IMR-90 (cell line): Measurements from ENCODE around the gene GLP2R. TPM values are rescaled to one million over a fixed set of nuclear protein-coding genes. Genes with fewer than 3 reads are reported as not detected.

Experiments
- ATAC-seq: fragments of 200-7000 bp; cut with Tn5 transposase; 2 replicates; pipeline ENCODE4 v1.9.1; 2020; ENCODE audit warnings: low read depth, mild to moderate bottlenecking, moderate library complexity
- BruUV-seq: library from RNA; stranded (reverse); fragments of 400-500 nt; replicated peaks from 2 replicates; lab custom pipeline; 2021; lab: Mats Ljungman, UMichigan
- CTCF ChIA-PET: fragments of 300-600 bp; formaldehyde crosslinking; extraction: SDS; loops from one replicate; lab custom pipeline; 2021; ENCODE audit warnings: antibody characterized with exemption; lab: Yijun Ruan, JAX
- POLR2A ChIA-PET: fragments of 300-600 bp; sonication (Branson Sonifier 250); formaldehyde crosslinking; loops from one replicate; lab custom pipeline; 2022; ENCODE audit warnings: antibody characterized with exemption; ENCODE audit not compliant: unreplicated experiment; lab: Charles Lee
- DNase-seq: peaks from one replicate; pipeline ENCODE4 v3.0.0; 2013
- H2AFZ ChIP-seq: replicated peaks from 2 replicates; pipeline ENCODE3; 2013; ENCODE audit warnings: low read length, mild to moderate bottlenecking; ENCODE audit not compliant: poor library complexity
- H2AK5ac ChIP-seq: 2 replicates; pipeline ENCODE4 v1.6.1; 2013; ENCODE audit warnings: low read depth, low read length, inconsistent platforms
- H2AK9ac ChIP-seq: replicated peaks from 2 replicates; pipeline ENCODE3; 2013; ENCODE audit warnings: mild to moderate bottlenecking, low read depth, low read length, moderate library complexity; ENCODE audit not compliant: poor library complexity
- H2BK120ac ChIP-seq: 2 replicates; pipeline ENCODE4 v1.6.1; 2013; ENCODE audit warnings: low read depth, low read length, inconsistent platforms
- H2BK15ac ChIP-seq: 3 replicates; pipeline ENCODE4 v1.6.1; 2013; ENCODE audit warnings: low read depth, low read length, inconsistent platforms
- H2BK20ac ChIP-seq: 2 replicates; pipeline ENCODE4 v1.6.1; 2013; ENCODE audit warnings: low read depth, mild to moderate bottlenecking, inconsistent platforms, low read length, moderate library complexity
- H2BK5ac ChIP-seq: 2 replicates; pipeline ENCODE4 v1.6.1; 2013; ENCODE audit warnings: mild to moderate bottlenecking, low read depth, low read length, inconsistent platforms; ENCODE audit not compliant: poor library complexity, severe bottlenecking
- H3K14ac ChIP-seq: replicated peaks from 2 replicates; pipeline ENCODE4 v1.6.1; 2013; ENCODE audit warnings: low read depth, low read length, inconsistent platforms
- H3K18ac ChIP-seq: 2 replicates; pipeline ENCODE4 v1.6.1; 2013; ENCODE audit warnings: low read depth, low read length, control low read depth
- H3K23ac ChIP-seq: 2 replicates; pipeline ENCODE4 v1.6.1; 2013; ENCODE audit warnings: low read depth, low read length, inconsistent platforms
- H3K27ac ChIP-seq: 2 replicates; pipeline ENCODE4 v1.5.1; 2013; ENCODE audit warnings: mild to moderate bottlenecking, control low read depth, low read length; ENCODE audit not compliant: insufficient read depth
- H3K27me3 ChIP-seq: 2 replicates; pipeline ENCODE4 v1.6.1; 2013; ENCODE audit warnings: low read length; ENCODE audit not compliant: control insufficient read depth, insufficient read depth
- H3K36me3 ChIP-seq: 2 replicates; pipeline ENCODE4 v1.6.1; 2013; ENCODE audit warnings: low read length, mixed read lengths; ENCODE audit not compliant: control insufficient read depth, insufficient read depth
- H3K4ac ChIP-seq: 2 replicates; pipeline ENCODE4 v1.6.1; 2013; ENCODE audit warnings: low read depth, low read length, inconsistent platforms
- H3K4me1 ChIP-seq: 2 replicates; pipeline ENCODE4 v1.6.1; 2013; ENCODE audit warnings: low read length, mixed read lengths; ENCODE audit not compliant: control insufficient read depth, insufficient read depth
- H3K4me2 ChIP-seq: 2 replicates; pipeline ENCODE4 v1.6.1; 2013; ENCODE audit warnings: low read depth, mild to moderate bottlenecking, control low read depth, low read length, moderate library complexity
- H3K4me3 ChIP-seq: 2 replicates; pipeline ENCODE4 v1.5.1; 2013; ENCODE audit warnings: low read depth, mild to moderate bottlenecking, control low read depth, low read length, moderate library complexity; ENCODE audit not compliant: insufficient read depth
- H3K56ac ChIP-seq: 2 replicates; pipeline ENCODE4 v1.6.1; 2013; ENCODE audit warnings: low read length, inconsistent platforms; ENCODE audit not compliant: insufficient read depth; ENCODE audit errors: extremely low read depth
- H3K79me1 ChIP-seq, 2 experiments: 2 replicates each; pipeline ENCODE4 v1.6.1; 2013; ENCODE audit warnings: low read length in 2 of 2, inconsistent platforms in 1 of 2, low read depth in 1 of 2
- H3K9ac ChIP-seq: 2 replicates; pipeline ENCODE4 v1.6.1; 2013; ENCODE audit warnings: low read depth, low read length, control low read depth
- H3K9me1 ChIP-seq: 2 replicates; pipeline ENCODE4 v1.6.1; 2013; ENCODE audit warnings: low read length, inconsistent platforms; ENCODE audit not compliant: insufficient read depth
- H3K9me3 ChIP-seq: 2 replicates; pipeline ENCODE4 v1.6.1; 2013; ENCODE audit warnings: low read length; ENCODE audit not compliant: control insufficient read depth, insufficient read depth
- H4K20me1 ChIP-seq: 2 replicates; pipeline ENCODE4 v1.6.1; 2013; ENCODE audit warnings: low read length, inconsistent platforms; ENCODE audit not compliant: insufficient read depth
- H4K5ac ChIP-seq: 2 replicates; pipeline ENCODE4 v1.6.1; 2013; ENCODE audit warnings: mild to moderate bottlenecking, low read depth, low read length, control low read depth
- H4K8ac ChIP-seq, 2 experiments: 2 replicates each; pipeline ENCODE4 v1.6.1; 2013; ENCODE audit warnings: low read depth in 2 of 2, low read length in 2 of 2, control low read depth in 1 of 2, inconsistent platforms in 1 of 2
- H4K91ac ChIP-seq: 2 replicates; pipeline ENCODE4 v1.6.1; 2013; ENCODE audit warnings: low read depth, low read length, inconsistent platforms; ENCODE audit not compliant: insufficient read depth
- BHLHE40 ChIP-seq: fragments of 150-350 bp; IDR thresholded peaks from 2 replicates; pipeline ENCODE4 v1.6.1; 2016; ENCODE audit warnings: mild to moderate bottlenecking, low read depth, low read length
- CEBPB ChIP-seq: IDR thresholded peaks from 2 replicates; pipeline ENCODE4 v1.6.1; 2012; ENCODE audit warnings: low read depth, low read length, improper control_type of control experiment
- CHD1 ChIP-seq: IDR thresholded peaks from 2 replicates; pipeline ENCODE4 v1.6.1; 2012; ENCODE audit warnings: low read depth, low read length, improper control_type of control experiment
- FOS ChIP-seq: fragments of 150-350 bp; IDR thresholded peaks from 2 replicates; pipeline ENCODE4 v1.6.1; 2016; ENCODE audit warnings: low read depth, low read length
- MAFK ChIP-seq: IDR thresholded peaks from 2 replicates; pipeline ENCODE4 v1.6.1; 2012; ENCODE audit warnings: low read depth, low read length, improper control_type of control experiment
- MAZ ChIP-seq: IDR thresholded peaks from 2 replicates; pipeline ENCODE4 v1.6.1; 2012; ENCODE audit warnings: low read depth, mild to moderate bottlenecking, low read length, improper control_type of control experiment, moderate library complexity, borderline replicate concordance
- MXI1 ChIP-seq: IDR thresholded peaks from 2 replicates; pipeline ENCODE4 v1.6.1; 2012; ENCODE audit warnings: low read depth, mild to moderate bottlenecking, low read length, moderate library complexity, borderline replicate concordance
- NFE2L2 ChIP-seq: fragments of 150-350 bp; IDR thresholded peaks from 2 replicates; pipeline ENCODE4 v1.6.1; 2016; ENCODE audit warnings: low read depth, mild to moderate bottlenecking, low read length
- POLR2A ChIP-seq: IDR thresholded peaks from 2 replicates; pipeline ENCODE4 v1.6.1; 2012; ENCODE audit warnings: mild to moderate bottlenecking, low read depth, low read length
- RAD21 ChIP-seq: IDR thresholded peaks from 2 replicates; pipeline ENCODE4 v1.6.1; 2012; ENCODE audit warnings: low read length, improper control_type of control experiment
- RCOR1 ChIP-seq: IDR thresholded peaks from 2 replicates; pipeline ENCODE4 v1.6.1; 2012; ENCODE audit warnings: mild to moderate bottlenecking, low read length, improper control_type of control experiment; ENCODE audit not compliant: insufficient replicate concordance
- RFX5 ChIP-seq: IDR thresholded peaks from 2 replicates; pipeline ENCODE4 v1.8.0; 2012; ENCODE audit warnings: low read depth, mild to moderate bottlenecking, low read length, moderate library complexity
- SMC3 ChIP-seq: fragments of 150-350 bp; IDR thresholded peaks from 2 replicates; pipeline ENCODE4 v1.6.1; 2016; ENCODE audit warnings: low read depth, mild to moderate bottlenecking, antibody characterized with exemption, low read length, moderate library complexity
- WGBS, 2 experiments: methylation state at CpG; one replicate each; pipeline versions ENCODE4 v1.1.5 to v1.1.7; 2013; ENCODE audit warnings: missing lambda C conversion rate in 2 of 2; ENCODE audit not compliant: insufficient read length in 1 of 2; ENCODE audit errors: extremely low coverage in 2 of 2; 5-methylcytosine and 5-hydroxymethylcytosine counted together
- dilution Hi-C: fragments of 300-500 bp; cut with HindIII; formaldehyde crosslinking; loops from one replicate; pipeline ENCODE4 v1.14.3; 2018; ENCODE audit warnings: low sequenced_read_pairs; ENCODE audit not compliant: unreplicated experiment
- in situ Hi-C: fragments of 300-500 bp; cut with MboI; formaldehyde crosslinking; loops from 3 replicates; pipeline ENCODE4 v1.14.3; 2019; ENCODE audit warnings: low sequenced_read_pairs, inconsistent platforms, mixed read lengths
- intact Hi-C: fragments of 100-400 bp; cut with micrococcal nuclease; formaldehyde crosslinking; loops from 2 replicates; pipeline ENCODE4 v1.10.0; 2022
- polyA plus RNA-seq, 3 experiments: library from polyadenylated mRNA; depleted of rRNA; stranded (reverse); fragments of >200 nt; gene quantifications; 2 replicates each; pipeline ENCODE4 v1.2.3, GENCODE V29; 2012; ENCODE audit warnings: low replicate concordance in 1 of 3
- total RNA-seq: library from RNA; depleted of rRNA; stranded (reverse); fragments of >200 nt; gene quantifications from 2 replicates; pipeline ENCODE4 v1.2.3, GENCODE V29; 2012
- TF ChIP-seq, protein P1 (sequence below): fragments of 150-350 bp; IDR thresholded peaks from 2 replicates; pipeline ENCODE4 v1.6.1; 2017; ENCODE audit warnings: mild to moderate bottlenecking, antibody characterized with exemption, low read length, low read depth
- TF ChIP-seq, protein P2 (sequence below): fragments of 150-350 bp; IDR thresholded peaks from 2 replicates; pipeline ENCODE4 v1.6.1; 2016; ENCODE audit warnings: low read depth, mild to moderate bottlenecking, low read length, moderate library complexity, borderline replicate concordance
- TF ChIP-seq, protein P3 (sequence below): conservative IDR thresholded peaks from 2 replicates; pipeline ENCODE4 v1.5.1; 2012; ENCODE audit warnings: mild to moderate bottlenecking, low read depth, low read length, improper control_type of control experiment

The GLP2R gene
- total and polyA plus RNA-seq, 2 of the 4 experiments (the other 2 are of a cell fraction), result 0.07 TPM; not detected in 1

DNA sequence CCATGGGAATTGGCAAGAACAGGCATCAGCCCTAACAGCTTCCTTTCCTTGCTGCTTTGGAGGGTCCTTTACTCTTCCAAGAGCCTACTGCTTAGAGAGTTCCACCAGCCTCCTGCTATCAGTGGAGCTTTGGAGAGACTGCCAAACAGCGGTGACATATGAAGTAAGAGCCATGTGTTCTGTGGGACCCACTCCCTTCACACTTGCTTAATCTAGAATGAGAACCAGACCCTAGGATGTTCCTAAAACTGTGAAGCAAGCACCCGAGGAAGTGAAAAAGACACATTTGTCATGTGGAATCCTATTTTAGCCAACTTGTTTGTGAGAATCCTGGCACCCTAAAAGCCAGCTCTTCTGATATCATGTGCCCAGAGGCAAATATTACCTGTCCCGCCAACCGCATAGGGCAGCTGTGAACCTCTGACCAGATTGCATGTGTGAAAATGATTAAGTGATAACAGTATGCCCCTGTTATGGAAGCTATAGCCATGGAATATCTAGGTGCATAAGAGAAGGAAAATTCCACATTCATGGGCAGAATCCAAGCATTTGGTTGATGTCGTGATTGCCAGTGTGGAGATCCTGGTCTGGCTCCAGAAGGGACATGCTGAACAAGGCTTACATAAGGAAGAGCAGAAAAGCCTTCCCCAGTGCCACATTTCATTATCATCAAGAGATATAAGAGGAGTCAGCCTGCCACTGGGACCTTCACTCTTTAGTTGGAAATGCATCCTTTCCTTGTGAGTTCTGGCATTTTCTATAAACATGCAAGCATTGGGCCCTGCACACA is 60.6 kb downstream of the GLP2R start:
- H3K79me1 ChIP-seq, result no peaks in the 10 kb centered on the region
- intact Hi-C loops (no loop called here), dilution Hi-C loops (no loop called here), in situ Hi-C loops (no loop called here)
- H3K56ac ChIP-seq, result no peak overlapping the region
- H2AK5ac ChIP-seq, result no peak overlapping the region
- H2AFZ ChIP-seq, result no peak overlapping the region
- no peaks in the 10 kb centered on the region for H3K9me1 ChIP-seq
- H3K36me3 ChIP-seq, result no peaks in the 10 kb centered on the region
- H3K4me1 ChIP-seq, result no peaks in the 10 kb centered on the region
- no peak overlapping the region for H2BK120ac ChIP-seq
- H2BK5ac ChIP-seq, result no peak overlapping the region
- no peak overlapping the region for H3K4me3 ChIP-seq
- TF ChIP-seq, protein P1, sequence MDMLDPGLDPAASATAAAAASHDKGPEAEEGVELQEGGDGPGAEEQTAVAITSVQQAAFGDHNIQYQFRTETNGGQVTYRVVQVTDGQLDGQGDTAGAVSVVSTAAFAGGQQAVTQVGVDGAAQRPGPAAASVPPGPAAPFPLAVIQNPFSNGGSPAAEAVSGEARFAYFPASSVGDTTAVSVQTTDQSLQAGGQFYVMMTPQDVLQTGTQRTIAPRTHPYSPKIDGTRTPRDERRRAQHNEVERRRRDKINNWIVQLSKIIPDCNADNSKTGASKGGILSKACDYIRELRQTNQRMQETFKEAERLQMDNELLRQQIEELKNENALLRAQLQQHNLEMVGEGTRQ, result no peak
- TF ChIP-seq MAFK, result no peak
- TF ChIP-seq NFE2L2, result no peak
- TF ChIP-seq CHD1, result no peak
- no peak for TF ChIP-seq RAD21
- TF ChIP-seq FOS, result no peak
- no peak for TF ChIP-seq RFX5
- no peak for TF ChIP-seq MAZ
- no peak for TF ChIP-seq BHLHE40
- no peak for TF ChIP-seq SMC3
- no peak for TF ChIP-seq MXI1
- no peak for TF ChIP-seq POLR2A
- TF ChIP-seq, protein P2, sequence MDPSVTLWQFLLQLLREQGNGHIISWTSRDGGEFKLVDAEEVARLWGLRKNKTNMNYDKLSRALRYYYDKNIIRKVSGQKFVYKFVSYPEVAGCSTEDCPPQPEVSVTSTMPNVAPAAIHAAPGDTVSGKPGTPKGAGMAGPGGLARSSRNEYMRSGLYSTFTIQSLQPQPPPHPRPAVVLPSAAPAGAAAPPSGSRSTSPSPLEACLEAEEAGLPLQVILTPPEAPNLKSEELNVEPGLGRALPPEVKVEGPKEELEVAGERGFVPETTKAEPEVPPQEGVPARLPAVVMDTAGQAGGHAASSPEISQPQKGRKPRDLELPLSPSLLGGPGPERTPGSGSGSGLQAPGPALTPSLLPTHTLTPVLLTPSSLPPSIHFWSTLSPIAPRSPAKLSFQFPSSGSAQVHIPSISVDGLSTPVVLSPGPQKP, result no peak
- TF ChIP-seq, protein P3, sequence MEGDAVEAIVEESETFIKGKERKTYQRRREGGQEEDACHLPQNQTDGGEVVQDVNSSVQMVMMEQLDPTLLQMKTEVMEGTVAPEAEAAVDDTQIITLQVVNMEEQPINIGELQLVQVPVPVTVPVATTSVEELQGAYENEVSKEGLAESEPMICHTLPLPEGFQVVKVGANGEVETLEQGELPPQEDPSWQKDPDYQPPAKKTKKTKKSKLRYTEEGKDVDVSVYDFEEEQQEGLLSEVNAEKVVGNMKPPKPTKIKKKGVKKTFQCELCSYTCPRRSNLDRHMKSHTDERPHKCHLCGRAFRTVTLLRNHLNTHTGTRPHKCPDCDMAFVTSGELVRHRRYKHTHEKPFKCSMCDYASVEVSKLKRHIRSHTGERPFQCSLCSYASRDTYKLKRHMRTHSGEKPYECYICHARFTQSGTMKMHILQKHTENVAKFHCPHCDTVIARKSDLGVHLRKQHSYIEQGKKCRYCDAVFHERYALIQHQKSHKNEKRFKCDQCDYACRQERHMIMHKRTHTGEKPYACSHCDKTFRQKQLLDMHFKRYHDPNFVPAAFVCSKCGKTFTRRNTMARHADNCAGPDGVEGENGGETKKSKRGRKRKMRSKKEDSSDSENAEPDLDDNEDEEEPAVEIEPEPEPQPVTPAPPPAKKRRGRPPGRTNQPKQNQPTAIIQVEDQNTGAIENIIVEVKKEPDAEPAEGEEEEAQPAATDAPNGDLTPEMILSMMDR, result no peak
- TF ChIP-seq RCOR1, result no peak
- TF ChIP-seq CEBPB, result no peak
- peaks cover 9% of the 10 kb centered on the region for H3K9me3 ChIP-seq
- H3K14ac ChIP-seq, result no peak overlapping the region
- no peak overlapping the region for H3K4ac ChIP-seq
- no peak overlapping the region for H3K18ac ChIP-seq
- no peak overlapping the region for H3K27ac ChIP-seq
- H2BK20ac ChIP-seq, result no peak overlapping the region
- H4K20me1 ChIP-seq, result no peaks in the 10 kb centered on the region
- no peak overlapping the region for H3K4me2 ChIP-seq
- WGBS, 2 experiments, result no CpG with 5 or more reads among the region's 5 CpGs
- no peak overlapping the region for H4K5ac ChIP-seq
- H2AK9ac ChIP-seq, result no peak overlapping the region
- H4K8ac ChIP-seq, result no peak overlapping the region
- H2BK15ac ChIP-seq, result no peak overlapping the region
- ChIA-PET CTCF (no interaction called here), POLR2A (no interaction called here)
- no TSS peak for BruUV-seq
- no peak overlapping the region for H3K23ac ChIP-seq
- ATAC-seq (no peak), DNase-seq (no peak)
- H4K91ac ChIP-seq, result no peak overlapping the region
- H3K9ac ChIP-seq, result no peak overlapping the region
- H3K27me3 ChIP-seq, result no peaks in the 10 kb centered on the region
